Gastrocnemius medialis (tissue), 4 donors: Measurements from ENCODE around the gene GULP1.

ENCODE experiments used
- POLR2A ChIP-seq, 2 donors: fragments of 450-650 bp; IDR thresholded peaks; one replicate each; pipeline ENCODE4 v1.6.1; 2017; ENCODE audit warnings: antibody characterized with exemption in 2 of 2, mild to moderate bottlenecking in 2 of 2, moderate library complexity in 2 of 2
- TF ChIP-seq, protein P1 (sequence below), 5 experiments: fragments of 450-650 bp in 3 of 5; fragments of 200-600 bp in 2 of 5; sonication (generic) in 2 of 5; IDR thresholded peaks in 4 of 5; conservative IDR thresholded peaks in 1 of 5; 1 replicate in 4 of 5; 2 replicates in 1 of 5; pipeline ENCODE4 v1.5.1; 2016 to 2019; ENCODE audit warnings: antibody characterized with exemption in 5 of 5, mild to moderate bottlenecking in 3 of 5, moderate library complexity in 3 of 5

DNA sequence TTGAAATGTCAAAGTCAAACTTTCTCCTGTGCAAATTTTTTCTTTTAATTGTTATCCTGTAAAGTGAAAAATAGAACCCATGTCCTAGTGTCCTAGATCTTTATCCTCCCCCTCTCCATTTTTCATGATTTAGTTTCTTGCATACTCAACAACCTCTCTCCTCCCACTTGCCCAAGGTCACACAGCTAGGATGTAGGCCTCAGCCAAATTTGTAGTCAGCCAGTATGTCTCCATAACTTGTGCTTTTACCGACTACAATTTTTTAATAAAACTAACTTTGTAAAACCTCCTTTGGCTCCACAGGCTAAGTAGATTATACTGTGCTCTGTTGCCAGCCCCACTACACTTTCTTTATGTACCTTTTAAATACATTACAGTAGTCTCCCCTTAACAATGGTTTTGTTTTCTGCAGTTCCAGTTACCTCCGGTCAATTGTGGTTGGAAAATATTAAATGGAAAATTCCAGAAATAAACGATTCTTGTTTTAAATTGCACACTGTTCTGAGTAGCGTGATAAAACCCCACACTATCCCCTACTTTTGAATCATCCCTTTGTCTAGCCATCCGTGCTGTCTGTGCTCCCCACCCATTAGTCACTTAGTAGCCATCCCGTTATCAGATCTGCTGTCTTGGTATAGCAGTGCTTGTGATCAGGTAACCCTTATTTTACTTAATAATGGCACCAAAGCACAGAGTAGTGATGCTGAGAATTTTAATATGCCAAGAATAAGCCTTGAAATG is 22.8 kb downstream of the GULP1 start:
- TF ChIP-seq POLR2A (IDR thresholded peaks at IDR 0.05): no peak
- TF ChIP-seq, protein P1, sequence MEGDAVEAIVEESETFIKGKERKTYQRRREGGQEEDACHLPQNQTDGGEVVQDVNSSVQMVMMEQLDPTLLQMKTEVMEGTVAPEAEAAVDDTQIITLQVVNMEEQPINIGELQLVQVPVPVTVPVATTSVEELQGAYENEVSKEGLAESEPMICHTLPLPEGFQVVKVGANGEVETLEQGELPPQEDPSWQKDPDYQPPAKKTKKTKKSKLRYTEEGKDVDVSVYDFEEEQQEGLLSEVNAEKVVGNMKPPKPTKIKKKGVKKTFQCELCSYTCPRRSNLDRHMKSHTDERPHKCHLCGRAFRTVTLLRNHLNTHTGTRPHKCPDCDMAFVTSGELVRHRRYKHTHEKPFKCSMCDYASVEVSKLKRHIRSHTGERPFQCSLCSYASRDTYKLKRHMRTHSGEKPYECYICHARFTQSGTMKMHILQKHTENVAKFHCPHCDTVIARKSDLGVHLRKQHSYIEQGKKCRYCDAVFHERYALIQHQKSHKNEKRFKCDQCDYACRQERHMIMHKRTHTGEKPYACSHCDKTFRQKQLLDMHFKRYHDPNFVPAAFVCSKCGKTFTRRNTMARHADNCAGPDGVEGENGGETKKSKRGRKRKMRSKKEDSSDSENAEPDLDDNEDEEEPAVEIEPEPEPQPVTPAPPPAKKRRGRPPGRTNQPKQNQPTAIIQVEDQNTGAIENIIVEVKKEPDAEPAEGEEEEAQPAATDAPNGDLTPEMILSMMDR (IDR thresholded peaks at IDR 0.05 in 4 of 5, conservative IDR thresholded peaks at IDR 0.05 in 1 of 5): no peak
